ENCODE results near the gene DDX59.

DNA sequence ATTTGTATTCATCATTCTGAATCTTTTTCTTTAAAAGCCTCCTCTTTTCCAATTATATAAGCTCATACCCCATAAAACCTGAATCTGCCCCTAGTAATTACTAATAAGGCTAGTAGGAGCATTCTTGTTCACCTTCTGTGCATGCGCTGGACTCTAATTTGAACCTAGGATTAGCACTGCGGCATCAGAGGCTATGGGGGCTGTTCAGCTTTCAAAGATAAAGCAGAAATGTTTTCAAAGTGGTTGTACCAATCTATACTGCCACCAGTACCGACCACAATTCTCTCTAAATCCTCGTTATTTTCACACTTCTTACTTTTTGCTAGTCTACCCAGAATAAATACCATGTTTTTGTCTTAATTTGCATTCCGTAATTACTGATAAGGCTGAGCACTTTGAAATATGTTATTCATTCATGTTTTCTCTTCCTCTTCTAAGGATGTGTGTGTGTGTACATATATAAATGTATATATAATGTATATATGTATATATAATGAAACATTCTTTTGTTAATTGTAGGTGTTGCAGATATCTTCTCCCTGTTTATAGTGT is 1.6 kb upstream of the DDX59 start:
- no peak for TF ChIP-seq POLR2A (conservative IDR thresholded peaks at IDR 0.05)
- TF ChIP-seq RAD21 (CRISPR knock-in tag; conservative IDR thresholded peaks at IDR 0.05 in 1 of 2, IDR thresholded peaks at IDR 0.05 in 1 of 2), result no peak
- no peak for TF ChIP-seq SP1 (CRISPR knock-in tag; IDR thresholded peaks at IDR 0.05)
- TF ChIP-seq SMC3 (conservative IDR thresholded peaks at IDR 0.05; ENCODE audit: insufficient read depth, low read depth, low read length), result no peak
- no peak for TF ChIP-seq E2F5 (CRISPR knock-in tag; IDR thresholded peaks at IDR 0.05)
- TF ChIP-seq RBBP5 (IDR thresholded peaks at IDR 0.05; ENCODE audit: borderline replicate concordance, insufficient read depth, low read length, poor library complexity, severe bottlenecking), result no peak

Data from K562 (cell line).